Measurements from ENCODE around the gene BPIFB4.

The BPIFB4 gene

GRCh38 chr20:33062105-33062824 lies 17.2 kb upstream of the BPIFB4 start:
- no peak for DNase-seq

GRCh38 chr20:33062825-33063149 lies 16.7 kb upstream of the BPIFB4 start:
- DNase-seq: no peak

- no peak for DNase-seq
These were observed 16.2 kb upstream of the BPIFB4 start for GRCh38 chr20:33063271-33063670.

GRCh38 chr20:33064572-33065287 lies 14.7 kb upstream of the BPIFB4 start:
- DNase-seq: no peak

GRCh38 chr20:33065785-33066184 lies 13.7 kb upstream of the BPIFB4 start:
- no peak for DNase-seq

DNA sequence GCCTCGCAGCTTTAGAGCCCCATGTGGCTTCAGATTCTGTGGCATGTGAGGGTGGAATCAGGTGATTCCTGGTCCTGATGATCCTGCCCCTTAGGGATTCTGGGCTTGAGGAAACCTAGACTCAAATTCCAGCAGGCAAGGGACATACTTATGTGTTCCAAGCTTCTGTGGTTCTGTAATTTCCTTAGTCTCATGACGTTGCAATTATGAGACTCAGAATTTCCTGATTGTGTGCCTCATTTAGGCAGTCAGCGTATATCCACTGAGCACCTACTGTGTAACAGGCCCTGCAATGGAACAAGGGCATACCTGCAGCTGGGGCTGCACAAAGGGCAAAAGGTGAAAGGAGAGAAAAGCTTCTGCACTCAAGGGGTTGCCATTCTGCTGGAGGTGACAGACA lies 11.6 kb upstream of the BPIFB4 start:
- no peak for DNase-seq

GRCh38 chr20:33068251-33068939 lies 11.0 kb upstream of the BPIFB4 start:
- no peak for DNase-seq

- DNase-seq: no peak
These were observed 9.8 kb upstream of the BPIFB4 start for GRCh38 chr20:33069673-33070072.

- DNase-seq: no peak
These were observed 9.1 kb upstream of the BPIFB4 start for GRCh38 chr20:33070111-33071053.

DNA sequence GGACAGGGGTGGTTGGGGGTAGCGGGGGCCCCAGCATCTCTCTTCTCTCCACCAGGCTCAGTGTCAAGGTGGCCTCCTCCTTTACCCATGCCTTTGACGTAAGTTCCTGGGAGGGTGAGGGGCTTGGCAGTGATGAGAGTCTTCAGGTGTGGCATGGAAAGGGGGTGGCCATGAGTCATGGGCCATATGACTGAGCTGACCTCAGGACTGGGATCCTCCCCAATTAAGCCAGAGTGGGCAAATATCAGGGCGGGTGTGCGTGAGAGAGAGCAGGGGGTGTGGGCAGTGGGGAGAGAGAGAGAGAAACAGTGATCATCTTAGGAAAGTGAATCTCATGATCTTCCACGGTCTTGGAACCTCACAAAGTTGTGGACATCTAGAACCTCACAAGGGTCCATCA lies 8.2 kb upstream of the BPIFB4 start:
- no peak for DNase-seq

DNA sequence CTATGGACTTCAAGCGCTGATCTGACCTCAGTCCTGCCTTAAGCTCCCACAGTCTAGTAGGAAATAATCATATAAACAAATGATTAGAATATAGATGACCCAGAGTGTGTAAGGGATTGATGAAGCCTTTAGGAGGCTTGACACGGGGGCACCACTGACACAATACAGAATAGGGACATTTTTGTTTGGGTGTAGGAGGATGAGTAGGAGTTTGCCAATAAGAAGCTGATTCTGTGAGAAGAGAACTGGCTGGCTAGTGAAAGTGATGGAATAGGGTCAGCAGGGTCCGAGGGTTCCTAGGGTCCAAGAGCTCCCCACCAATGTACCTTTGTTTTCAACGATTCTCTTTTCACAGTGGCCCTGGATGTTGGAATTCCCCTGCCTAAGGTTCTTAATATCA lies 7.1 kb upstream of the BPIFB4 start:
- no peak for DNase-seq

- DNase-seq: no peak
These were observed 6.6 kb upstream of the BPIFB4 start for GRCh38 chr20:33072813-33073212.

DNA sequence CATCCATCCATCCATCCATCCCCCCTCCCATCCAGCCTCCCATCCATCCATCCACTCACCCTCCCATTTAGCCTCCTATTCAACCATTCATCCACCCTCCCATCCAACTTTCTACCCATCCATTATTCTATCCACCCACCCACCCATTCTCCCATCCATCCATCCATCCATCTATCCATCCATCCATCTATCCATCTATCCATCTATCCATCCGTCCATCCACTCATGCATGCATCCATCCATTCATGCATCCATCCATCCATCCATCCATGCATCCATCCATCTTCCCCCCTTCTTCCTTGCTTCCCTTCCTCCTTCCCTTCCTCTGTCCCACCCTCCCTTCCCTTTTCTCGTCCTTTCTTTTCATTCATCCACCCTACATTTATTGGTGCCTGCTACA lies 4.8 kb upstream of the BPIFB4 start:
- no peak for DNase-seq

DNA sequence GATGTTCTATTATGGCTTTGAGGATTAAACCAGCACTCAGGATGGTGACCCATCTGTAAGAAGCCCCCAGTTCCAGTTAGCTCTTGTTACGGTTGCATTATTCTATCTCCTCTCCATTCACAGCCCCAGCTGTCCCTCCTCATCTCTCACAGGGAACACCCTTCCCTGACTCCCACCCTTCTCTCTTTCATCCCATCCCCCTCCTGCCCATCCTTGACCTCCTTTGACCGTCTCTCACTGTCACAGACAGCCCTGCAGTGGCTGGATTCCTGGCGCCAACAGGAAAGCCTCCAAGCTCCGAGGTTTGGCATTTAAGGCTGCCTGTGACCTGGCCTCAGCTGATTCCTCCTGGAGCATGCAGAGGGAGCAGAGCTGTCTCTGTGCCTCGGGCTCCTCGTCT lies 4.2 kb upstream of the BPIFB4 start:
- no peak for DNase-seq

GRCh38 chr20:33076662-33077372 lies 2.6 kb upstream of the BPIFB4 start:
- DNase-seq: no peak

DNA sequence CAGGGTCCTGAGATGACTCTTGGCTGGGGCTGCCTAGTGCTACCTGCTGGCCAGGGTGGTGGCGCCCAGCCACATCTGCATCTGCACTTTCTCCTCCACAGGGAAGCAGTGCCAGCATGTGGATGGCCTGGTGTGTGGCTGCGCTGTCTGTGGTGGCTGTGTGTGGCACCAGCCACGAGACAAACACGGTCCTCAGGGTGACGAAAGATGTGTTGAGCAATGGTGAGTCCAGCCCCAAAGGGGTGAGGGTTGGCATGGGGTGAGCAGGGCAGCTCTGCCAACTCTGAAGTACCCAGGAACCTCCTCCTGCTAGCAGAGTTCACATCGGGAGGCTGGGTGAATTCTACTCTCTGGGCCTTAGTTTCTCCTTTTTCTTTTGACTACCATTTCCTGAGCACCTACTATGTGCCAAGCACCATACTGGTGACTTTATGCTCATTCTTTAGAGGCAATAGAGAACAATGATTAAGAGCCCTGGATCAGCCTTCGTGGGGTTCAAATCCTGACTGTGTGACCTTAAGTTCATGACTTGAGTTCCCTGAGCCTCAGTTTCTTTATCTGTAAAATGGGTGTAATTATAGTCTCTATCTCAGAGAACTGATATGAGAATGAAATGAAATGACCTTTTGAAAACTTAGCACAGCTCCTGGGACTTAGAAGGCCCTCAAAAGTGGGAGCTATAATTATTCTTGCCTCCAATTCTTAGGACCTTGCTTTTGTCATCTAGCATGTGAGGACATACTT lies 2.1 kb downstream of the BPIFB4 start:
- no peak for DNase-seq

- DNase-seq: no peak
These were observed 3.1 kb downstream of the BPIFB4 start for GRCh38 chr20:33082546-33082945.

- DNase-seq: no peak
These were observed 4.3 kb downstream of the BPIFB4 start for GRCh38 chr20:33083544-33084340.

DNA sequence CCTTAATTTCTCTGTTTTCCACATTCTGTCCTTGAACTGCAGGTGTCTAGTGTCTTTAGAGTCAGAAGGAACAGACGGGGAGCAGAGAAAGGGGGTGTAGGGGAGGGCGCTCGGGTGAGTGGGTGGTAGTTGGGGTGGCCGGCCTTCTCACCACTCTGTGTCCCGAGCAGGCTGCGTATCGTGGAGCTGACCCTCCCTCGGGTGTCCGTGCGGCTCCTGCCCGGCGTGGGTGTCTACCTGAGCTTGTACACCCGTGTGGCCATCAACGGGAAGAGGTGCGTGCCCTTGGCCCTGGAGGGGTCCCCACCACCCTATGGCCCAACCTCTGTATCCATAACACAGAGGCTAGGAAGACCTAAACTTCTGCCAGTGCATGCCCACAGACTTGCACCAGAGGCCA lies 5.3 kb downstream of the BPIFB4 start:
- DNase-seq: no peak

DNA sequence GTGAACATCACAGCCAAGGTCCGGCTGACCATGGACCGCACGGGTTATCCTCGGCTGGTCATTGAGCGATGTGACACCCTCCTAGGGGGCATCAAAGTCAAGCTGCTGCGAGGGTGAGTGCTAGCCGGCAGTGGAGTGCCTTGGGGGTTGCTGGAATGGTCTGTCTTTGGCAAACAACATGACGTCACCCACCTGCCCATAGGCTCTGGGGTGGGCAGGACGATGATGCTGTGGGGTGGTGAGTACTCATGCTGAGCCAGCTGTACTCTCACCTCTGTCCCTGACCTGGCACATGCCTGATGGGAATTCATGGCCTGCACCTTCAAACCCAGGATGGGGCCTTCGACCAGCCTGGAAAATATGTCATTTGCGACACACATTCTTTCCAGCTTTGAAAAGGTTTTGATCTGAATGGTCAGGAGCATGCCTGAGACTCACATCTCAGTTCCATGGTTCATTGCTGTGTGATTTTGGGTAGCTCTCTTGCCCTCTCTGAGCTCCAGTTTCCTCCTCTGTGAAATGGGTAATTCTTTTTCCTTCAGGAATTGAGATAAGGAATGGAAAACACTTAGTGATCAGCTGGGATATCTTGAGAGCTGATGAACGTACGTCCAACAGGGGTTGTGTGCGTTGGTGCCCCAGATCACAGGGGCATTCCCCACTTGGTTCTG lies 6.7 kb downstream of the BPIFB4 start:
- no peak for DNase-seq
